HG03575 (cell line): ENCODE measurements around the gene SSC5D.

Experiments used
- ATAC-seq: cut with Tn5 transposase; IDR thresholded peaks from one replicate; pipeline ENCODE4 v1.9.1; 2021; ENCODE audit not compliant: unreplicated experiment, insufficient number of reproducible peaks, low FRiP score; ENCODE audit errors: extremely low read depth

Gene SSC5D

DNA sequence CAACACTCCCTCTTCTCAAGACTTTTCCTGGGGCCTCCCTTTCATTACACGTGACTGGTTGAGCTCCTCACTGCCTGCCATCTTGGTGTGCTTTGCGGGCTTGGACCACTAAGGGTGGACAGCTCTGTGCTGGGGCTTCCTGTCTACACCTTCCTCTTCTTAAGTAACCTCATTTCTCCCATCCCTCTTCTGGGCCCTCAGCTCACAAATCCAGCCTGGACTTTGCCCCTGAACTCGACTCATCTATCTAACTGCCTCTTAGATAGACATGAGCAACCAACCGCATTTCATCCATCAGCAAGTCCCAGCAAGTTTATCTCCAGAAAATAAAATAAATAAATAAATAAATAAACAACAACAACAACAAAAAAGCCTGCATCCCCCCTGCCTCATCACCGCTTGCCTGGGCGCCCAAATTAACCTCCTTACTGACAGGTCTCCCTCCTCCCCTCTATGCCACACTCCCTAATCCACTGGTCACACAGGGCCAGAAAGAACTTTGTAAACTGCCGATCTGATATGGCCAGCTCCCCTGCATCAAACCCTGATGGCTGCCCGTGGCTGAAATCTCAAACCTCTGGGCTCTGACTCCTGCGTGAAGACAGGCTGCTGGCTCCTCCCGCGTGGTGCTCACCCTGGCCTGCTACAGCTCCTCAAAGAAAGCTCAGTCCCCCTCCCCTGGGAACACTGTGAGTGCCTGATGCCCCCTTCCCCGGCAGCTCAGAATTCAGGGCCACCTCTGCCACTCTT is 34.5 kb upstream of the SSC5D start:
- no peak for ATAC-seq

DNA sequence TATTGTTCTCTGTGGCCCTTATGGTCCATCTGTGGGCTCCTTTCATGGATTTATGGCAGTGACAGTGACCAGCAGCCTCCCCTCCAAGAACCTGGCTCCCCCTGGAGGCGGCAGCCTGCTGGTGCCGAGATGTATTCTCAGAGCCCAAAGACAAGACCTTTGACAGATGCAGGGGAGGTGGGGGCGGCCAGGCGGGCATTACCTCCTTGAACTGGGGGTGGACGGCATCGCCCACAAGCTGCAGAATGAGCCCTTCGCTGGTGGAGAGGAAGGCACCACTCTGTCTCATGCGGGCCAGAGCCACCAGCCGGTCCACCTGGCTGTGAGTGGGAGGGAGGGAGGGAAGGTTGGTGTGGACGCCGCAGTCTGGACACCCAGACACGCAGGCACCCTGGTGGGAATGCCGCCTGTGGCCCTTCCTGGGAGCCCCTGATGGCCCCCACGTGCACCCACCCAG is 33.4 kb upstream of the SSC5D start:
- ATAC-seq = no peak

DNA sequence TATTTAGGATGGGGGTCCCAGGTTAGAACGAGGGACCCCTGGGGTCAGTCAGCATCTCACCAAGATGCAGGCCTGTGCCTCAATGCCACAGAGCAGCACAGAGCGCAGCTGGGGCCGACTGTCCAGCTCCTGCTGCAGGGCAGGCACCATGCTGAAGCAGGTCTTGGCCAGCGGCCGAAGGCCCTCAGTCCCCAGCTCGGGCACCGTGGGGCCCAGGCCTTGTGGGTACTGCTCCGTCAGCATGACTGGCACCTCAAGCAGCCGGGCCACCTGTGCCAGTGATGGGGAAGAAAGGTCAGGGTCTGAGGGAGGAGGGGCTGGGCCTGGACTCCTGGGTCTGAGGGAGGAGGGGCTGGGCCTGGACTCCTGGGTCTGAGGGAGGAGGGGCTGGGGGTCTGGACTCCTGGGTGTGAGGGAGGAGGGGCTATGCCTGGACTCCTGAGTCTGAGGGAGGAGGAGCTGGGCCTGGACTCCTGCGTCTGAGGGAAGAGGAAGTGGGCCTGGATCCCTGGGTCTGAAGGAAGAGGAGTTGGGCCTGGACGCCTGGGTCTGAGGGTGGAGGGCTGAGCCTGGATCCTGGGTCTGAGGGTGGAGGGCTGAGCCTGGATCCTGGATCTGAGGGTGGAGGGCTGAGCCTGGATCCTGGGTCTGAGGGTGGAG is 32.5 kb upstream of the SSC5D start:
- ATAC-seq = no peak

DNA sequence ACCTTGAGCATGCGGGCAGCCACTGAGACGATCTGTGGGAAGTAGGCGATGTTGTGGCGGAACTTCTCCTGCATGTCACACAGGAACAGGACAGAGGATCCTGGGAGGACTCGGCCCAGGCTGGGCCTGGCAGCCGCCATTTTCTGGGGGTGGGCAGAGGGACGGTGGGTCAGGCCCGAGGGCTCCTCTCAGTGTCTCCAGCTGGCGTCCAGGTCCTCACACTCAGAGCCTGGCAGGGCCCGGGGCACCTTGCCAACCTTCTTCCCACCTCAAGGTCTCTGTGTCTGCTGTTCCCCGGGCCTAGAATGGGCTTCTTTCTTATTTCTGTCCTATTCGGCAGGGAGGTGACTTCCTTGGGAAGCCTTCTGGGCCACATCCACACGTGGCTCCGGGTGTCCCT is 31.9 kb upstream of the SSC5D start:
- ATAC-seq = no peak

DNA sequence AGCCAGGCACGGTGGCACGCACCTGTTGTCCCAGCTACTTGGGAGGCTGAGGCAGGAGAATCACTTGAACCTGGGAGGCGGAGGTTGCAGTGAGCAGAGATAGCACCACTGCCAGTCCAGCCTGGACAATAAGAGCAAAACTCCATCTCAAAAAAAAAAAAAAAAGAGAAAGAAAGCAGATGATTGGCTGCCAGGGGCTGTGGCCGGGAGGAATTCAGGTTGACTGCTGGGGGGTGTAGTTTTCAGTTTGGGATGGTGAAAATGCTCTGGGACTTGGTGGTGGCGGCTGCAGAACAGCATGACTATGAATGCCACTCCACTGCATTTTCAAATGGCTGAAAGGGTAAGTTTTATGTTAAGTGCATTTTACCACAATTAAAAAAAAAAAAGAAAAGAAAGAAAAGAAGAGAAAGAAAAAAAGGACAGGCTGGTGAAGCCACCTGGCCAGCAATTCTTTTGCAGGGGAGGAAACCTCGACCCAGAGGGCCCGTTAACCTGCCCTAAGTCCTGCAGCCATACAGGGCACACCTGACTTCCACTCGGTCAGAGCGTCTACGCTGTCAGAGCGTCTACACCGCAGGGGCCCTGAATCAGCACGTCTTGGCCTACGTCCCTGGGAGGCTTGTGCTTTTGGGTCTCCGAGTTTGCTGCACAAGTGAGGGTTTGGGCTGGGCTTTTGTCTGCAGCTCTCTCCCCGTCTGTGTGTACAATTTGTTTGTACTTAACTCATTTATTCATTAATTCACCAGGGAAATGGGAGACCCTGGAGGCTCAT is 30.4 kb upstream of the SSC5D start:
- no peak for ATAC-seq

DNA sequence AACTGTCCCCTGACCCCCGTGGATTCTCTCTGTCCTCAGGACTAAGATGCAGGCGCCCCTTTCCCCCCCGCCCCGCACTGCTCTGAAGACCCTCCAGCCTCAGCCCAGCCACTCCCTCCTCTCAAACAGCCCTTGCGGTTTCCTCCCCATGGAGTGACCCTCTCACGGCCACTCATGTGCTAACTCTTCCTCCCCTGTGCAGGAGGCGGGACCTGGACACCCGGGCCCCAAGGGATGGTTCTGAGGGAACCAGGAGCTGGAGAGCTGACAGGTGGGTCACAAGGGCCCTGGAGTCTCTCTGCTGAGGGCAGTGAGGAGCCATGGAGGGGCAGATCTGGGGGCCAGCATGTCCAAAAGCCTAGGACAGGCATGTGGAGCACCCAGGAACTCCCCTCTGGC is 28.7 kb upstream of the SSC5D start:
- no peak for ATAC-seq

DNA sequence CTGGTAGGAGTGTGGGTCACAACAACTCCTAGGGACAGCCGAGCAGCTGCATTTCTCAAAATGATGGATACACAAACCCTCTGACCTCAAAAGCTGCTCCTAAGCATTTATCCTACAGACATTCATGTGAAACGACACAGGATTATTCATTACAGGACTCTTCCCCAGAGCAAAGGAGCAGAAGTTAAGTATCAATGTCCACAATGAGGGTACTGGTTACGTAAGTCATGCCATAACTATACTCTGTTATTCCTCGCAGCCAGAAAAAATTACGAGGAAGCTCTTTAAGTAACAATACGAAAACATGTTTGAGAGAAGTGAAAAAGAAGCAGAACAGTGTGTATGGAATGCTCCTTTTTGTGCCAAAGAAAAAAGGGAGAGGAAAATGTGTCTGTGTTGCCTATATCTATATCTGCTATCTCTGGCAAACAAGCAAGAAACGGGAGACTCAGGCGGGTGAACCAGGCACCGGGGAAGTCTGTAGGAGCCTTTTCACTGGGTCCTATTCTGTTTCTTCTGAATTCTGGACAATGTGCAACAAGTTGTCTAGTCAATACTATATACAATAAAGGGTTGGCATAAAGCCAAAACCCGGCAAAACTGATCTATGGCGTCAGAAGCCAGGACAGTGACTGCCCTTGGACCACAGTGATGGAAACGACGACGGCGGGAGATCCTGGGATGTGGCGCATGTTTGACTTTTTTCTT is 28.1 kb upstream of the SSC5D start:
- no peak for ATAC-seq

DNA sequence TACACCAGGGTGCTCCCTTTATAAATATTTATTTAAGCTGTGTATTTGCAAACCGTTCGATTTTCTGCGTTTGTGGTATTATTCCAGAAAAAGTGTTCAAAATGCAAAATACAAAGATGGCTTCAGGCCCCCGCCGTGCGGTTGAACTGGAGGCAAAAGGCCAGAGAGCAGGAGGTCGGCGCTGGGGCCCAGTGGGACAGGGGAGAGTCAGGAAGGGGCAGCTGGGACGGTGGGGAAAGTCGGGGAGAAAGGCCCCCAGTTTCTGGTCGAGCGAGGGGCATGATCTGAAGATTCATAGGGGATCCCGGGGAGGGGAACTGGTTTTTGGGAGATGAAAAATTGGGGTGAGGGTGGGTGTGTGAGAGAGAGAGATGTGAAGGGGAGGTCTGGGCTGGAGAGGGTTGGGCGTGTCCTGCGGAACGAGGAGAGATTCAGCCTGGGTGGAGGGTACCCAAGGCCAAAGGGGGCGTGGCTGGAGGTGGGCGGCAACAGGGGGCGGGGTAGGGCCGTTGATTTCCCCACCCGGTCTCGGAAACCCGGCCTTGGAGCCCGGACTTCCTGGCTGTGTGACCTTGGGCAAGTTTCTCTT is 27.5 kb upstream of the SSC5D start:
- no peak for ATAC-seq

DNA sequence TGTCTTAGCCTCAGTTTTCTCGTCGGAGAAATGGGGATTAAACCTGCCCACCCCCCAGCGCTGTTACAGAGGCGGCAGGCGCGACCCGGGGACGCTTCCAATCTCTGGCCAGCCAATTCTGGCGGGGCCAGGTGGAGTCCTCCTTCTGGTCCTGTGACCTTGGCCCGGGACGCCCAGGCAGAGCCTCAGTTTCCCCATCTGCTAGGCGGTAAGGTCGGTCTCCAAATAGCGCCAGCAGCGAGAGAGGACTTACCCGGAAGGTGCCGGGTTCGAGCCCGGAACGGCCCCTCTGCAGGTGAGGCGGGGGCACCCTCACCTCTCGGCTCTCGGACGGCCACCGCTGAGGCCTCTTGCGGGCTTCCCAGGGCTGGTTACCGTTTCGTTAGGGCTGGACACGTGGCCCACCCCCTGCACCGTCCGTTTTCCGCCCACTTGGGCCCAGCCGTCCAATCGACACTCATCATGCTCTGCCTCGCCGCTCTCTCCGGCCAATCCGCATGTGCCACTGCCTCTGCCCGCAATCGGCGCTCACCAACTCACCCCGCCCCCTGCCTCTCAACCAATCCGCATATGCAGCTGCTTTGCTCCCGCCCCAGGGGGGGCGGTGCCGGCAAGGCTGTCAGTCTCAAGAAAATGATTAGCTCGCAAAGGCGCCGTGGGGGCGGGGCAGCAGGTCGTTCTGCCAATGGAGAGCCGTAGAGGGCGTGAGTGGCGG is 26.8 kb upstream of the SSC5D start, which contains the start of gene ISOC2:
ISOC2 (minus strand) TSS at position 384 of the 715 bp plus-strand sequence. CDS start 5,156 bp downstream, outside the sequence.
- peak; percentile 81 for ATAC-seq

DNA sequence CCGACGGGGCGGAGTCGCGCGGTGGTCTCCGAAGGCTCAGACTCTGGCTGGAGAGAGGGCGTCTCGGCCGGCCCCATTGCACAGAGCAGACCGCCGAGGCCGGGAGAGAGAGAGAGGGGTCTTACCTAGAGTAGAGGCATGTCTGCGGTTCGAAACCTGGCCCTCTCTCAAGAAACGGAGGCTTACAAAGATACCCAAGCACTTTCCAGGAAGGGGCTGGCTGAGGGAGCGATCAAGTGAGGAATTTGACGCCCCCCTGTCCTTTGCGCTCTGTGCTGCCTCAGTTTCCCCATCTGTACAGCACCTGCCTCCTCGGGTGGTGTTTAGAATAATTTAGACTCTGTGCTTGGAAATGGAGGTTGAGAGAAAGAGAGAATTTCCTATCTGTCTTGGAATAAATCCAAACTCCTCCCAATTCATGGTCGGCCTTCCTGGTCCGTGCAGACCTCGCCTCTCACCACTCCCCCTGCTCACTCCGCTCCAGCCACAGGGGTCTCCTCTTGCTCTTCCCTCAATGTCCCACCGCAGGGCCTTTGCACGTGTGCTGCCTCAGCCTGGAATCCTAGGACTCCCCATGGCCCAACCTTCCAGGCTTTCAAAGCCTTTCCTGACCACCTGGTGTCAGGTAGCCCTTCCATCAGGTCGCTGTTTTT is 26.1 kb upstream of the SSC5D start:
- ATAC-seq = no peak

DNA sequence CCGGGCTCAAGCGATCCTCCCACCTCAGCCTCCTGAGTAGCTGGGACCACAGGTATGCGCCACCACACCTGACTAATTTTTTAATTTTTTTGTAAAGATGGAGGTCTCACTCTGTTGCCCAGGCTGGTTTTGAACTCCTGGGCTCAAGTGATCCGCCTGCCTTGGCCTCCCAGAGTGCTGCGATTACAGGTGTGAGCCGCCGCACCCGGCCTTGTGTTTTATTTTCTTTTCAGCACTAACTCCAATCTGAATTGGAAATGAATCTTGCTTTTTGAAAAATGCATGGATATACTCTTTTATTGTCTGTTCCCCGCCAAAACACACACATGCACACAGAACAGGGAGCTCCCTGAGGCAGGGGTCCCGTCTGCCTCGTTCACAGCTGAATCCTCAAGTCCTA is 25.5 kb upstream of the SSC5D start:
- ATAC-seq = no peak

DNA sequence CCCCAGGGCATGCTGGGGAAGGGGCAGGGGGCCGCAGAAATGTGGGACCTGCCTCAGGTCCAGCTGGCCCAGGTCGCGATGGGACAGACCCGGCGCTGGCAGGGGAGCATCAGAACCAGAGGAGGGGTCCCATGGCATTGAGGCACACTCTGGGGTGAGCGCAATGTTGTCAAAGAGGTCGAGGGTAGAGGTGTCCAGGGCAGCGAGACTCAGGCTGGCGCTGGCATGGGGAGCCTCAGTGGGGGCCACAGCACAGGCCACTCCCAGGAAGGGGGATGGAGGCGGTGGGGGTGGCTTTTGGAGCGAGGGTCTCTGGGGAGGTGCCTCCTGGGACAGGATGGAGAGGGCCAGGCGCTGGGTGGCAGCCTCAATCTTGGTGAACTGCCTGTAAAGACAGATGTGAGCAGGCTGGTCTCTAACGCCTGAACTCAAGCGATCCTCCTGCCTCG is 24.6 kb upstream of the SSC5D start:
- ATAC-seq = no peak

DNA sequence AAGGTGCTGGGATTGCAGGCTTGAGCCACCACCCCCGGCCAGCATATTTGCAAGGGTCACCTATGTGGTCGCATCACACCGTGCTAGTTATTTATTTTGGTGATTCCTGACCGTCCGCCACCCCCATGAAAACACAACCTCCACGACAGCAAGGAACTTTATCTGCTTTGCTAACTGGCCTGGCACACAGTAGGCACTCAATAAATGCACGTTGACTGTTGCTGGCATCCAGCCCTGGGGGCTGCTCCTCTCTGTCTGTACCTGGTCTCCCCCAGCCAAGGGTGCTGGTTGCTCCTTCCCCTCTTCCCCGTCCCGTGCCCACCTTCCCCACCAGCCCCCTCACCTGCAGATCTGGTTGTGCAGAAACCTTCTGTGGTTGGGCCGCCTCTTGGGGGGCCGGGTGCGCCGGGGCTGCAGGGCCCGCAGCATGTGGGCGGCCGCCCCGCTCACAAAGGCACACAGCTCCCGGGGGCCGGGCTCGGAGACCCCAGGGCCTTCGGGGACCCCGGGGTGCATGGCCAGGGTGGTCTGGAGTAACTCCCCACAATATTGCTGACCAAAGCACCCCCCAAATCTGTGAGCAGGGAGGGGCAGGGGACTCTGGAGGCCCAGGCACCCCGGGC is 24.1 kb upstream of the SSC5D start:
- ATAC-seq = no peak

DNA sequence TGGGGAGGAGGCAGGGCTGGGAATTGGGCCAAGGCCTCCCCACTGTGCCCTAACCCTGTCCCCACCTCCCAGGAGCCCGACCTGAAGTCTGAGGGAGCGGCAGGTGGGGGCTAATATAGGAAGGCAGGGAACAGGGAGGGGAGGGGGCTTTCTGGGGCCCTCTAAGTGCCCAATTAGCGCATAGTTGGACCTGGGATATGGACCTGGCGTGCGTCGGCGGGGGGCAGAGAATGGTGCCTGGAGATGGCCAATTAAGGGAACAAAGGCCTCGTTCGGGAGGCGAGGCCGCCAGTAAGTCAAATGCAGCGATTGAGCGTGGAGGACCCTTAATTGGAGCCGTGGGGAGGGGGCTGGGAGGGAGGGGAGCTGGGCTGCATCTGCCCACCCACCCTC is 23.6 kb upstream of the SSC5D start, which contains the start of gene C19orf85:
C19orf85 (minus strand) TSS at position 90 of the 393 bp plus-strand sequence. CDS start 197 bp downstream, outside the sequence.
- ATAC-seq = no peak

DNA sequence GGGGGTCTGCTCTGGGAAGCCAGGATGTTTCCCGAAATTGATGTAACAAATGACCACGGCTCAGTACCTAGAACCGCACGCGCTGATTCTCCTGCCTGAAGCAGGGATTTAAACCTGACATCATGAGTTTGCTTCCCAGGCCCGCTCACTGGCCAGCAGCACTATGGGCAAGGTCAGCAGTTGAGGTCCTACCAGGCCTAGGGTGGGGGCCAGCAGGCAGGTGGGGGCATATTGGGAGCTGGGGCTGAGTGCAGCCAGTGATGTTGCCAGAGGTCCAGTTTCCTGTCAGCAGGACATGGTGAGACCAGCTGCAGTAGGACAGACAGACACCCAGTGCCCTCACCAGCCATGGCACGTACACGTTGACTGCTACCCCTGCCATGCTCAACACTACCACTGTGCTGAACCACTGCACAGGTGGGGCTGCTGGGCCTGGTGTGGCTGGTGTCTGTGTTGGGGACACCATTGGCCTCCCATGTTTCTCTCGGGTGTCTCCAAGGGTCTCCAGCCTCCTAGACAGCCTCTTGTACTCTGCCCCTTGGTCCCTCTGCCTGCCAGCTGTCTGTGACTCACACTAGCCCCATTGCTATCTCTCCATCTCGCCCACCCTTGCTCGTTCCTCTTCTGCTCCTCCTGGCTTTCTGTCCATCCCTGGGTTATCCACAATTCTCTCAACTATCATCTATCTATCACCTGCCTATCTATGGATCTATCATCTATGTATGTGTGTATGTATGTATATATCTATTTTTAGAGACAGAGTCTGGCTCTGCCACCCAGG is 22.6 kb upstream of the SSC5D start:
- ATAC-seq = no peak

DNA sequence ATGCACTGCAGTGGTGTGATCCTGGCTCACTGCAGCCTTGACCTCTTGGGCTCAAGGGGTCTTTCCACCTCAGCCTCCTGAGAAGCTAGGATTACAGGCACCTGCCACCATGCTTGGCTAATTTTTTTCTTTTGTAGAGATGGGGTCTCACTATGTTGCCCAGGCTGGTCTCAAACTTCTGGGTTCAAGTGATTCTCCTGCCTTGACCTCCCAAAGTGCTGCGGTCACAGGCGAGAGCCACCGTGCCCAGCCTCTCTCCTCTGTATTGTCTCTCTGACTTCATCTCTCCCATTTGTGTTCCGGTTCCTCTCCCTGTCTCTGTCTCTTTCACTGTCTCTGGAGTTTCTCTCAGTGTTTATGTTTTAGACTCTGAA is 22.0 kb upstream of the SSC5D start:
- ATAC-seq = no peak
